Fibroblast of mammary gland (primary cell): ENCODE measurements around the gene F12.

Experiments used
- DNase-seq: peaks from one replicate; pipeline ENCODE4 v3.0.0-alpha.2; 2010; ENCODE audit warnings: low read depth
- H3K4me3 ChIP-seq: 2 replicates; pipeline ENCODE4 v1.5.1; 2011; ENCODE audit warnings: low read depth, mild to moderate bottlenecking, low read length, moderate library complexity; ENCODE audit not compliant: control insufficient read depth
- CTCF ChIP-seq: conservative IDR thresholded peaks from 2 replicates; pipeline ENCODE4 v1.5.1; 2011; ENCODE audit warnings: low read depth, low read length, inconsistent platforms; ENCODE audit not compliant: control insufficient read depth, insufficient read depth

F12 gene

GRCh38 chr5:177446200-177447065, 37.1 kb upstream of the F12 start, which contains the start of gene PRR7:
TSS of gene PRR7 (plus strand) at chr5:177446814. CDS start at chr5:177455068, 8,254 bp downstream.
- H3K4me3 ChIP-seq: peak within 1 kb of the TSS; percentile 62
- peak; percentile 58 for DNase-seq
- no peak for TF ChIP-seq CTCF

DNA sequence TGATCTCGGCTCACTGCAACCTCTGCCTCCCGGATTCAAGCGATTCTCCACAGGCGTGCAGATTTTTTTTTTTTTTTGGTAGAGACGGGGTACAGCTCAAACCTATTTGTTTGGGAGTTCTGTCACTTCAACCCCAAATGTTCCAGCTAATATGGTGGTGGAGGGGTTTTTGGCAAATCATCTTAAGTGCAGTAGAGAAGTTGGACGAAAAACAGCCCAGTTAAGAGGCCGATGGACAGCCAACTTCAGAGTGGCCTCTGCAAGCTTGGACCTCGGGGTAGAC, 36.5 kb upstream of the F12 start:
- H3K4me3 ChIP-seq: peak overlapping the region; percentile 62
- TF ChIP-seq CTCF: no peak
- no peak for DNase-seq

DNA sequence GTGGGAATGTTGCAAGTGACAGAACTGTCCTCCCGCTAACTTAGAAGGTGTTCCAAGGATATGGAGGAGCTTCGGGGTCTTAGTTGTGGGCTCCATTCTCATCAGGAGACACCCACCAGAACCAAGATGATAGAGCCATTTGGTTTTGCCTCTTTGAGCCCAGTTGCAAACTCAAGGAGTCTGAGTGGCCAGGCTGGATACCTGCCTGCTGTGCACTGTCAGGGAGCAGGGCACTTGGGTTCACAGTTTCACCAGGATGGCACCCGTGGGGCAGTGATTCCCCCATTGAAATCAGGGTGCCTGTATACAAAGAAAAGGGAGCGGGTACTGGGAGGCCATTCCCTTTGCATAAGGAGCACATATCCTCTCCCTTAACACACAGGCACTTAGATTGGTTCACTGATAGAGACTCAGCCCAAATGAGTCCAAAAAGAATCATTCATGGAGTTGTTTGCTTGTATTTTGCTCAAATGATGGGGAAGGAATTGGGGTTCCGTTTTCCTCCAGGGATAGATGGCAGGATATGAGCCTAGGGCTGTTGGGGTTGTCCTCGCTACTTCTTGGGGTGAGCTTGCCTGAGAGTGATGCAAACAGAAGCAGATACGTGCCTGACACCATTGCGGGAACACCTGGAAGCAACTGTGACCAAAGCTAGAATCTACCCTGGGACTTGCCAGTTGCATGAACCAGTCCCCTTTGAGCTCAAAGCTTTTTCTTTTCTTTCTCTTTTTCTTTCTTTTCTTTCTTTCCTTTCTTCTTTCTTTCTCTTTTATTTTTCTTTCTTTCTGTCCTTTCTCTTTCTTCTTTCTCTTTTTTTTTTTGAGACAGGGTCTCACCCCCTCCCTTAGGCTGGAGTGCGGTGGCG, 35.9 kb upstream of the F12 start:
- no peak overlapping the region for H3K4me3 ChIP-seq
- no peak for DNase-seq
- TF ChIP-seq CTCF: no peak

GRCh38 chr5:177444106-177445051, 35.0 kb upstream of the F12 start:
- H3K4me3 ChIP-seq: no peak overlapping the region
- TF ChIP-seq CTCF: no peak
- no peak for DNase-seq

- no peak overlapping the region for H3K4me3 ChIP-seq
- no peak for TF ChIP-seq CTCF
- DNase-seq: no peak
Observed at GRCh38 chr5:177443144-177443983, 34.0 kb upstream of the F12 start.
